Eye (tissue), 1 donor: ENCODE results near the gene PEPD.
A peak's percentile ranks its signal among the peaks of the same experiment; 100 is the strongest.

Experiments used
- DNase-seq: peaks from one replicate; pipeline ENCODE4 v3.0.0-alpha.2; 2015

PEPD gene

DNA sequence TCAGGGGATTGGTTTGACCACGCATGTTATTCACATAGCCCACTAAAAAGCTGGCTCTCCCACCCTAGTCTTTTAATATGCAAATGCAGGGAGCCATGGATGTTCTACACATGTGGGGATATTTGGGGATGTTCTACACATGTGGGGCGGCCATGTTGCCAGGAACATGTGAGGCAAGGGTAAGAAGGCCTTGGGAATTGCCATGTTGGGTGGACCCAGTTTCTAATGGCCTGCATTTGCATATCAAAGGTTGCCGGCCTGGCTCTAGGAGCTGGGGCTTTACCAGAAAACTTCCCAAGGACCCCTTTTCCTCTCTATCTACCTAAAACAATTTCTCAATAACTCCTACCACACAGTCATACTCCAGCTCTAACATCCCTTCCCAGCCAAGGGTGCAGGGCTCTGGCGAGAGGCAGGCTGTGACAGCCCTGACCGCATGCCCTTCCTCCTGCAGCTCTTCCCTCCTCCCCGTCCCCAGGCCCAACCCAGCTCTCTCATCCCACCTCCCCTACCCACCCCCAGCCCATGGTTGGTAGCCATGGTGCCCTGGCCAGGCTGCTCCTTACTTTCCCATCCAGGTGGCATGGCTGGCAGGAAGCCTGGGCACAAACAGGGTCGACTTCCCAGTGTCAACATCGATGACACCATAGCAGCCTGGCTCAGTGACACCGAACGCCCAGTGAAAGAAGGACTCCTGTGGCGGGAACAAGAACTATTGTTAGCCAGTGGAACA is 11.0 kb downstream of the PEPD start:
- DNase-seq = no peak

DNA sequence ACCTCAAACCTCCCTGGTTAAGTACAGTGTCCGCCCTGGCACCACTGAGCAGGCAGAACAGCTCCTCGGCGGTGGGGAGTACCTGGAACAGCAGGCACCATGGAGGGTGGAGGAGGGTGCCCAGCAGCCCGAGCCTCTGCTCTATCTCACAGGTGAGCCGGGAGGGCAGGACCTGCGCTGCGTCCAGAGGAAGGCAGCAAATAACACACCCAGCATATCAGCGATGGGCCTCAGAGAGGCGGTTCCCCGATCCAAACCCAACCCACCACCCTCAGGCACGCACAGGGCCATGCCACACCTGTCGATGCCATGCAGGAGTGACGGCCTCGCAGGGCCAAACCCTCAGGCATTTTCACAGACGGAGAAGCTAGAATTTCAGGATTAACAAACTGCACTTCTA is 11.8 kb downstream of the PEPD start:
- no peak for DNase-seq

DNA sequence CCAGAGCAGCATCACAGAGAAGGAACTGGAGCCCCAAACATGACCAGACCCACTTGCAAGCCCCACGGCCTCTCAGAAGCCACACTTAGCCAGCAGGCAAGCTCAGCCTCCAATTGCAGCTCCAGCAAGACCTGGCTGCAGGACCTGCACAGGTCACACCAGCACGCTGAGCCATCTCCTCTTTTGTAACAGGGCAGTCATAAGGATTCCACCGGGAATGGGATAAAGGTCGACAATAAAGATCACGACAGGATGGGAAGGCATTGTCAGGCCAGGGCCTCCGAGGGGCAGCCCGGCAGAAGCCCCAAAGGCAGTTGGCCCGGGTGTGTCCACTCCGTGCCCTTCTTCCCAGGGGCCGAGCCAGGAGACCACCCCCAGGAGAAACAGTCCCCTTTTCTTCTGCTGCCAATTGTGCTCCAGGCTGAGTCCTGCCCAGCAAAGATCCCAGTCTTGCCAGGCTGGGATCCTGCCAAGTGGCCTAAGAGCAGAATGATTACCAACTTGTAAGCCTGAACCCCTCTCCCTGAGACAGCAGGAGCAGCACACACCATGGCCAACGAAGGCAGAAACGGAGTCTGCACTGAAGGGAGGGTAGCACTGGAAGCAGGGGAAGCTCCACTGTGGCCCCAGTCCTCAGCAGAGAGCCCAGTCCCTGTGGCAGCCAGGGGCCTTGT is 12.5 kb downstream of the PEPD start:
- DNase-seq = no peak

DNA sequence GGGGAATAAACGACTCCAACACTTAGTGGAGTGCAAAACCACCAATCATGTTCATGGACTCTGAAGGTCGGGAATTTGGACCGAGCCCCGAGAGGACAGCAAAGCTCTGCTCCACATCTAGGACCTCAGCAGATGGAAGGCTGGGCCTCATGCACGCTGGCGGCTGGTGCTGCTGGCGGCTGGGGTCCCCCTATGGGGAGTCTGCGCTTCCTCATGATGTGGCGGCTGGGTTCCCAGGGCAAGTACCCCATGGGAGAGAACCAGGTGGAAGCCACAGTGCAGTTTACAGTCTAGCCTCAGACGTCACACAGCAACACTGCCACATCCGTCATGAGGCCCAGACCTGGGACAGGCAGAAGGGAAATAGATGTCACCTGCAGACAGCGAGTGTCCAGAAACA is 13.2 kb downstream of the PEPD start:
- DNase-seq = no peak

DNA sequence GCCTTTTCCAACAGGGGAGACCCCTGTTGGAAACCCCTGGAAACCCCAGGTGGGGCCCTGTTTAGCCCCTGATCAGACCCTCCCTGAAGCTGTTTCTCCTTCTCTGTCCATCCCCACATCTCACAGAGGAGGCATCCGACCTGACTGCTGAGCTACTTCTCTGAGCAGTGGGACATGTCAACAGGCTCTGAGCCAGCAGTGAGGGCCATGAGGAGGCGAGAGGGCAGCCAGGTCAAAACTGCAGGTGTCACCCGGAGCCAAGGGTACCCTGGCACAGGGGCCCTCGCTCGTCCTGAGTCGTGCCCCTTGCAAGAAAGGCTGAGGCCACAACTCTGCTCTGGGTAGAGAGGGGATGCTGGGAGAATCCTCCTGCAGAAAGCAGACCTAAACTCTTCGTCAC is 13.6 kb downstream of the PEPD start:
- no peak for DNase-seq

DNA sequence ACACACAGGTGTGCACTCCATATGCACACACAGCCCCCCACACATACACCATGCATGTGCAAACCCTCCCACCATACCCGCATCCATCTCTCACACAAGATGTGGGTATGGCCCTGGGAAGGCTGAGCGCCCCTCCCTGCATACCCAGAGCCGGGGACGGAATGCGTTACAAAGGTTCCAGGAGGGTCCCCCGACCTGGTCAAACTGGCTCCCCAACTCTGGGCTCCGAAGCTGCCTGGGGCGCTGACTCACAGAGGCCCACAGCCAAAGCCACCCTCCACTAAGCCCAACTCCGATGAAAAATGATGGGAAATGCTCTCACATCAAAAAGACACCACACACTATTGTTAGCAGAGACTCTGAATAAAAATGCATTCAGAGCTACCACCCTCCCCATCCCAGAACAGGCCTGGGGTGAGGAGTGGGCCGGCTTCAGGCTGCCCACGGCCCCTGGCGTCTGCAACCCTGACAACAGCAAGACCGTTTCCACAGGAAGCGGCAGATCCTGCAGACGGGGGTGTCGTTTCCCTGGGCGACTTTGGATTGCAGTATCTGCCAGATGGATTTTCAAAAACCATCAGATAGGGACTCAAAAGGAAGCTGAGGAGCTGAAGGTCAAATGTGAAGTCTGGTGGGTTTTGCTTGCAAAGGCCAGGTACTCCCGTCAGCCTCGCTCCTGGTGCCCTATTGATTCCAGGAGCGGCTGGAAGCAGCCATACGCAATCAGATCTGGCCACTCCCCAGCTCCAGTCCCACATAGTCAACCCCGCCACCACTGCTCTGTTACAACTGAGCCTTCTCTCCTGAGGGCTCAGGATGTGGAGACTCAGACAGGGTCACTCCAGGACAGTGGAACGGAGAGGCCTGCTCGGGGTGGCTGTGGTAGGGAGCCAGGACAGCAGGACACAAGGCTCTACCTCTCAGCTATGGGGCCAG is 14.3 kb downstream of the PEPD start:
- no peak for DNase-seq

DNA sequence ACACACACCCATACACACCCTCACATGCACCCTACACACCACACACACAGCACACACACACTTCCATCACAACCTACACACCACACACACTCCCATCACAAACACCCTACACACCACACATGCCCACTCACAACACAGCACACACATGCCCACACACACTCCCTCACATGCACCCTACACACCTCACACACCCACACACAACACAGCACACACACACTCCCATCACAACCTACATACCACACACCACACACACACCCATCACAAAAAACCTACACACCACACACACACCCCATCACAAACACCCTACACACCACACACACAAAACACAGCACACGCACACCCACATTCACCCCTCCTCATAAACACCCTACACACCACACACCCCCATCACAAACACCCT is 15.1 kb downstream of the PEPD start:
- no peak for DNase-seq

DNA sequence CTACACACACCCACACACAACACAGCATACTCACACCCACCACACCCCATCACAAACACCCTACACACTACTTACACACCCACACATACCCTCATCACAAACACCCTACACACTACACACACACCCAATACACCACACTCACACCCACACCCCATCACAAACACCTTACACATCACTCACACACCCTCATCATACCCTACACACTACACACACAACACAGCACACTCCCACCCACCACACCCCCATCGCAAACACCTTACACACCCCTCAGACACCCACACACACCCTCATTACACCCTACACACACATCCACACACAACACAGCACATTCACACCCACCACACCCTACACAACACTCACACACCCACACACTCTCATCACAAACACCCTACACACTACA is 15.8 kb downstream of the PEPD start:
- DNase-seq = no peak

DNA sequence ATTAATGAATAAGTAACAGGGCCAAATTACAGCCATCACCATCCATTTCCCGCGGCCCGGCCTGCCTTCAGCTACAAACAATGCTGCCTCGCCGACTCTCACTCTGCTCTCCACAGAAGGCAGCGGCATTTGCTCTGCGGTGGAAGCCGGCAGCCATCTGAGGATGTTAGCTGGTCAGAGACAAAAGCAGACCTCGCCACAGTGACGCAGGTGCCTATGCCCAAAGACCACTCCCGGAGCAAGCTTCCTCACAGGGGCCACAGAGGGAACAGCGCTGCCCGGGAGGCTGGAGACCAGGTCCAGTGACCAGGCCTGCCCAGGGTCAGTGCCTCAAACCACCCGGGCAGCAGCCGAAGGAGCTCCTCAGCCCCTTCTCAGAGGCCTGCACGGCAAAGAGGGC is 16.4 kb downstream of the PEPD start:
- DNase-seq = no peak

DNA sequence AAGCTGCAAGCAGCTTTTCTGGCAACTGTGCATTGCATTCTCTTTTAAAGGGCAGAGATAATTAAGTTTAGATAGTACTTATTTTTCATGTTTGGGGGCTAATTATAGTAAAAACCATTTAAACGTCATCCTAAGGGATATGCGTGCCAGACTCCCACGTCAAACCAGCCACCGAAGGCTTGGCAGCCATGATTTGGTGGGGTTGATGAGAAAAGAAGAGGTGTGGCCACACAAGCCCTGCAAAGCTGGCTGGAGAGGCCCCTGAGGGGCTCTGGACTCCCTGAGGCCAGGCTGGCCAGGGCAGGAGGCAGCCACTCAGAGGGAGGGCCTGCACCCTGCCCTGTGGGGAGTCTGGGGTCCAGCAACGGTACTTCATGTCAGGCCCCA is 17.5 kb downstream of the PEPD start:
- DNase-seq = no peak

DNA sequence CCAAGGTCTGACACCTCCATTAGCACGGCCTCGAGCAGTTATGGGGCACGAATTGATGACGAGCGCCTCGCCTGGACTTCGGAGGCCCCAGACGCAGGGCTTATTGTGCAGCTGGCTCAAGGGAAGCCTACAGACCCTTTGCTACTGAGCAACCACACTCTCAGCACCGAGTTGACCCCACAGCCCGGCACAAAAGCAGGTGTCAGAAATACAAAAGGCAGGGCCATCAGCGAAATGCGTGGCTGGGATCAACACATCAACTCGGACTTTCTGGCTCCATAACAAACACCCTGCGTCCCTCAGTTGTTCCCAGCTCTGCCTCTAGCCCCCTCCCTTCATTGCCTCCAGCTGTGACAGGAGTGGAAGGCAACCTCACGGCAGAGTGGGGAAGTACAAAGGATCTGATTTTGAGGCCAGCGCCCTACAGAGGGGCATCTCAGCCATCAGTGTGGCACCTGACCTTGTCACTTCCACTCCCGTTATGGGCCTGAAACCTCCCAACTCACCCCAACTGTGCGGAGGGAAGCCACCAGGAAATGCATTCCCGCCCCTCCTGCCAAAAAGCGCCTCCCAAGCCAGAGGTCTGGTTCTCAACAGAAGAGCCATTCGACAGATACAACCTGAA is 18.0 kb downstream of the PEPD start:
- peak; percentile 77 for DNase-seq

DNA sequence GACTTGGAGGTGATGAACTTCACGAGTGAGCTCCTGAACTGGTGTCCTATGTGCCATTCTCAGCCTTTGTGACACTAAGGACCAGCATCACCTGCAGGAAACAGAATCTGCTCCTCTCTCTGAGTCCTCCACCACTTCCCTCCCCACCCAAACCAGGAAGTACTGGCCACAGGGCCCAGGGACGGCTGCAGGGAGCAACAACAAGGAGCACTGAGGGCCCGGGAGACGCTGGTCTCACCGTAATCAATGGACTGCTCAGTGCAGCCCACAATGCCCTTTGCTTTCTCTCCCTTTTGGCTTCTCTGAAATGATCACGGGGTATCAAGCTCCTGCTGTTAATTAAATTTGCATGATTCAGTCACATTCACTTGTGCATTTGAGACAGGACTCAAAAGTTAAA is 18.6 kb downstream of the PEPD start:
- DNase-seq = no peak

DNA sequence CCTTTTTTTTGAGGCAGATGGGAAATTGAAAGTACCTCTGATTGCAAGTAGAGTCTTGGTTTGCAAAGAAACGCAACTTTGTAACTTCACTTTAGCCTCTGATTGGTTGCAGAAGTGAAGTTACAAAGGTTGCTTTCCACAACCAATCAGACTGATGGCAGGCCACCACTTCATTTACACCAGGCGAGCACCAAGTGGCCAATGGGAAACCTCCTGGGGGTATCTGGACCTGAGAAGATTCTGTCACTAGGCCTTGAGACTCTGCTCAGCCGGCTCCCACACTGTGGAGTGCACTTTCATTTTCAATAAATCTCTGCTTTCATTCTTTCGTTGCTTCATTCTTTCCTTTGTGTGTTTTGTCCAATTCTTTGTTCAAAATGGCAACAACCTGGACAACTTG is 19.1 kb downstream of the PEPD start:
- DNase-seq = no peak

DNA sequence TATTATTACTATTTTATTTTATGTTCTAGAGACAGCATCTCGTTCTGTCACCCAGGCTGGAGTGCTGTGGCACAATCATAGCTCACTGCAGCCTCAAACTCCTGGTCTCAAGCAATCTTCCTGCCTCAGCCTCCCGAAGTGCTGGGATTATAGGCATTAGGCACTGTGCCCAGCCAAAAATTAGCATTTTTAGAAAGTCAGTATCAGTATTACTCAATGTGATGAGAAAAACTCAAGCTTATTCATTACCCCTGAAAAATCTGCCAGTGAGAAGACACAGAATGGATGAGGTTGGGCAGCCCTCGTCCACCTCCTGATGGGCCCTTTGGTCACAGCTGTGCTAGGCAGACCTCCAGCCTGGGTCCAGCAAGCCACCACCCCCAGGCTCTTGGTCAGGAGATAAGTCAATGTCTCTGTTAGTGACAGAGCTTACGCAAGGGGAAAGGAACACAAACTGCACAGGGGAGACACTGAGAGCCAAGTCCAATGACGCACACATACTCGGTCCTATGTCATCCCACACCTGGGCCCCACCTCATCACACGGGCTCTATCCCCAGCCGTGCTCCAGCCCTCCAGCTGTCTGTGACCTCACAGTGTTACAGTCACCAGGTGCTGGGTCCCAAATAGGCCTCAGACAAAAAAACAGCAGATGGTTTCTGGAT is 19.8 kb downstream of the PEPD start:
- DNase-seq = no peak

DNA sequence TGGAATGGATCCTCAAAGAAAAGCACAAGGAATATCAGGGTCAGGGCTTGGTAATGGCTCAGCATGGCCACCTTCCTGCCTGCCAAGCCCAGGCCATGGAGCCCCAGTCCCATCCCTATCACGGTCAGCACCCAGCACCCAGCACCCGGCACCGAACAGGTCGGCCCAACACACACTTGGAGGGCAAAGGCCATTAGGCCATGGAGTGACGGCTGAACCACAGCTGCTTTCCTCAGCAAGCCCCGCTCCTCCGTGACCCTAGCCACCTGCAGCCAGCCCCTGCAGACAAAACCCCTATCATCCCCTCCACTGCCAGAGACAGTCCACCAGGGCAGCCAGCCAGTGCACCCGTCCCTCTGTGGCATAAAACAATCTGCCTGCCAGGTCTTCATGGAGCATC is 20.6 kb downstream of the PEPD start:
- no peak for DNase-seq

DNA sequence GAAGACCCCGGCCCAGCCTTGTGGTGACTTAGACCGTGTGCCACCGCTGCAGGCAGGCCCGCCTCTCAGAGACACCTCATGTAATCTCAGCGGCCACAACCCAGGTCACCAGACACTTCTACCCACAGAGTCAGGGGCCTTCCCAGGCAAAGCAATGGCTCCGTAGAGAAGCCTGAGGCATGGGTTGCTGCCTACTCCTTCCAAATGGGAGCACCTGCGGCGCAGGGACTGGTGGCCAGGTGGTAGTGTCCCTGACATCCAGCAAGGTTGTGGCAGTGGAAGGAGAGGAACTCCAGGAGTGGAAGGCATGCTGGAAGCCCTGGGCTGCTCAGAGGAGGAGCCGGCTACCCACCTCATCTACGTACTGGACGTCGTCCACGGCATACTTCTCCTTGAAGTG is 21.0 kb downstream of the PEPD start:
- DNase-seq = no peak

DNA sequence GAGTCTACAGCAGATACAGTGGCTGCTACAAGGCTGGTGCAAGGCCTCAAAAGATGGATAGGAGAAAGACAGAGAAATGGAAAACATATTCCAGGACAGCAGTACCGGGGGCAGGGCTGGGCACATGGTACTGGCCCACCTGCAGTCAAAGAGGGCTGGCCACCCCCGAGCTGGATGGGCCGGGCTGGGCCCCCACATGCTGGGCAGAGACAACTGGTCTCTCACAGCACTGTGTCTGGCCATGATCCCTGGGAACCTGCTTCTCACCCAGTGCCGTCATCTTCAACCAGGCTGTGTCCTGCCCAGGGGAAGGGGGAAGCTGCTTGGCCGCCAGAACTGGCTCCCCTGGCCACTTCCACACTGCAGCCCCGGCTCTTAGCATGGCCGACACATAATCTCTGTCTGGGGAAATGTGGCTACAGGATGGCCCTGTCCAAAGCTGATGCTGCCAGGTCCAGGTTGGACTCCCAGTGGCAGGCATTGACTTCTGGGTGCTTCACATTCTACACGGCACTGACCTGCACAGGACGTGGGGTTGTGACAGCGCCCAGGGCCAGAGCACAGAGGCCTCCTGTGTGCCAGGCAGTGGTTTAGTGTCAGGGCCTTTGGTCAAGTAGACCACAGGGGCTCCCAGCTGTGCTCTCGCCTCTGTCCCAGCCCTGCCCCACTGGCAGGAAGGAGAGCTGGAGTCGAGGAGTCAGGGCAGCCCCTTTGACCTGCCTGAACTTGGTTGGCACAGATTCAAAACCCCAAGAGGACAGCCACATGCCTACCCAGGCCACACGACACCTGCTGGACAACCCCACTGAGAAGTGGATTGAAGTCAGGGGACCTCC is 21.7 kb downstream of the PEPD start:
- no peak for DNase-seq

DNA sequence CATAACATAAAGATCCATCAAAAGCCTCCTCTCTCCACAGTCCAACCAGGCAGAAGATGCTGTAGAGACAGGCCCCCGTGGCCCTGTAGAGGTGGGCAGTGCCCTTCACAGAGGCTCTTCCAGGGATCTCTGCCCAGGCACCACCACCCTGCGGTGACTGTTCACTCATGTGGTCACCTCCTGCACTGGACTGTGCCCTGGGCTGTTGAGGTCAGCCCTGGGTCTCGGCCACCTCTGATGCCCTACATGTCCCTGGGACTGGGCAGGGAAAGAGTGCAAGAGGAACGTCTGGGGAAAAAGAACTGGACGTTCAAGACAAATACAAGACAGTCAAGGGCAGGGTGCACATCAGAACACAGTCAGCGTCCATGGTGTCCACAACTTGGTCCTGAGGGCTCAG is 22.3 kb downstream of the PEPD start:
- DNase-seq = no peak

DNA sequence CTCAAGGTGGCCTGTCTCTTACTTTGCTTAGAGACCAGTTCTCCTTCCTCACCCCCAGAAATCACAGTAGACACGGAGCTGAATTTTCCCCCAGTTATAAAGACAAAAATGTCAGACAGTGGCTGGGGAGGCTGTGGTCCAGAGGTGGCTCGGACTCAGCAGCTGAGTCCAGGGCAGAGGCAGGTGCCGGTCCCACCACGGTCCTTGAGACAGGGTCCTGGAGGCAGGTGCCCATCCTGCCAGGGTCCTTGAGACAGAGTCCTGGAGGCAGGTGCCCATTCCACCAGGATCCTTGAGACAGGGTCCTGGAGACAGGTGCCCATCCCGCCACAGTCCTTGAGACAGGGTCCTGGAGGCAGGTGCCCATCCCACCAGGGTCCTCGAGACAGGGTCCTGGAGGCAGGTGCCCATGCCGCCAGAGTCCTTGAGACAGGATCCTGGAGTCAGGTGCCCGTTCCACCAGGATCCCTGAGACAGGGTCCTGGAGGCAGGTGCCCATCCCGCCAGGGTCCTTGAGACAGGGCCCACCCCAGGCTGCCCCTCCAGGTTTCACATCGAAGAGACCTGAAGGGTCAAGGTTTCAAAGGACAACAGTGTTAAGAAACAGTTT is 23.1 kb downstream of the PEPD start:
- DNase-seq = no peak

DNA sequence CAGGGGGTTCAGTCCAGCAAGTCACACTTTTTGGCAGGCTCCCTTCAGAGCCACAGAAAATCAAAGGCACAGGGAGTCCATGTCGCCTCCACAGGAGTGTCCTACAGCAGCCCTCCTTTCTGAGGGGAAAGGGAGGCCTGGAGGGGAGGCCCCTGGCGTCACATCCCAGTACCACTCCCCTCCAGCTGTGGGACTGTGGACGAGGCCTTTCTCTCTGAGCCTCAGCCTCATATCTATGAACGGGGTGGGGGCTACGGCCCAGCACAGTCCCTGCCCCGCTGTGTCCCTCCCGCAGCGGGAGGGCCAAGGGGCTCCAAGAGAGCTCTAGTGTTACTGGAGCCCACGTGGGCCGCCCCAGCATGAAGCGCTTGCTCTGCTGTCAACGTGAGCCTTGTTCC is 23.8 kb downstream of the PEPD start:
- DNase-seq = no peak

DNA sequence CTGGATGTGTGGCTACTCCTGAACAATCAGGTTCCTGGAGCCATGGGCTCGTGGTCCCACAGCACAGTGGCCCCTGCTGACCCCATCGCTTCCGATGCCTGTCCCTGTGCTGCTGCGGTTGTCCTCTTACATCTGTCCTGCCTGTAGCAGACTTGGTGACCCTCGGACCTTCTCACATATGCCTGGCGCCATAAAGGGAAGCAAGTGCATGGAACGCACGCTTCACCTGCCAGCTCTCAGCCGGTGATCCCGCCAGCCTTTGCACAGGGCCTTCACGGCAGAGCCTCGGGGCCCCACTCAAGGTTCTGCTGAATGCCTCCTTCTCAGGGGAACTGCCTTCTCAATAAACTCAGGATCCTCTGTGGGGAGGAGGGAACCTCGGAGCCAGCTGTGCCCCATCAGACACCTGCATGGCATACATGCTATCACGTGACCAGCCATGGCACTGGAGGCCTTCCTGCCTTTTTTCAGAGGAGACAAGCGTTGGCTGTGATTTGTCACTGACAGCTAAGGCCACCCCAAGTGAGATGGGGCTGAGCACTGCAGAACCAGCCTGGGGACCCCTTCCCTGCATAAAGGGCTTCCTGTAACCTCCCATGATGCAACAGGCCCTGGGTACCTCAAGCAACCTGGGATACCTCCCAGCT is 24.3 kb downstream of the PEPD start:
- DNase-seq = no peak
